ENCODE results near the gene LUZP1.

LUZP1 gene

DNA sequence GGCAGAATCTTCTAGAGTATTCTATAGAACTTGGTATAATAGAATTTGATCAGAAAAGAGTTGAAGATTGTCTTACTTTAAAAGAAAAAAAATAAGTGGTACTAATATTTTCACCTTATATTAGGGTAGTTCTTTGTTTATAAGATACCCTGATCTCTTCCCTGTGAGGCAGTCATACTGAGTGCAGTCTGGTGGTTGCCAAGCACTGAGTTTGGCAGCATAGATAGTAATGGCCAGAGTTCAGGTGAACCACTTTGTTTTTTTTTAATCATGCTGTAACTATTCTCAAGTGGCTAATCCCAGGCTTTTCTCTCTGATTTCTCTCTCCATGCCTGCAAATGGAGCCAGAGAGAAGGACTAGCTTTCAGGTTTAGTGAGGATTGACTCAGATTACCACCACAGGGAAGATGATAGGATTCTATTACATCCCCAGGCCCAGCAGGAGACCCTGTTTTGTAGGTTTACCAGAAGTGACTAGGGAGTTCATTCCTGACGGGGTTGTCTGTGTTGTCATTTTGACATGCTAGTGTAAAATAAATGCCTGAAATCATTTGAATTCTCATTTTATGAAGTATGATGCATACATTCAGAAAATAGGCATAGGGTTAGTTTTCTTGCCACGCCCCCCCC is 132.7 kb downstream of the LUZP1 start (continued):
- no peak for TF ChIP-seq REPIN1 (tag by site-specific recombination; IDR thresholded peaks at IDR 0.05; ENCODE audit: low read depth)
